Neutrophil (primary cell): ENCODE measurements around the gene SYNJ2.

Source experiments
- H3K27ac ChIP-seq: fragments of 200-600 bp; sonication (generic); 2 replicates; pipeline ENCODE4 v1.5.1; 2016; ENCODE audit warnings: mild to moderate bottlenecking, moderate library complexity
- H3K27me3 ChIP-seq: fragments of 200-600 bp; sonication (generic); 2 replicates; pipeline ENCODE4 v1.6.0; 2016; ENCODE audit warnings: mild to moderate bottlenecking
- H3K36me3 ChIP-seq: fragments of 200-600 bp; sonication (generic); 2 replicates; pipeline ENCODE4 v1.5.1; 2017
- H3K4me1 ChIP-seq, 2 experiments: fragments of 200-600 bp in 1 of 2; sonication (generic) in 1 of 2; 1 replicate in 1 of 2; 2 replicates in 1 of 2; pipeline versions ENCODE4 v1.5.1 to v1.6.1; 2013 to 2016; ENCODE audit warnings: low read depth in 1 of 2, low read length in 1 of 2, mild to moderate bottlenecking in 1 of 2, moderate library complexity in 1 of 2; ENCODE audit not compliant: control insufficient read depth in 1 of 2, insufficient read depth in 1 of 2
- H3K4me3 ChIP-seq, 2 experiments: fragments of 200-600 bp in 1 of 2; sonication (generic) in 1 of 2; 1 replicate in 1 of 2; 2 replicates in 1 of 2; pipeline ENCODE4 v1.5.1; 2013 to 2016; ENCODE audit warnings: low read depth in 1 of 2, low read length in 1 of 2, mild to moderate bottlenecking in 1 of 2, moderate library complexity in 1 of 2
- H3K9me3 ChIP-seq: fragments of 200-600 bp; sonication (generic); 2 replicates; pipeline ENCODE4 v1.5.1; 2016
- TF ChIP-seq, protein P1 (sequence below): fragments of 200-600 bp; sonication (generic); IDR thresholded peaks from 2 replicates; pipeline ENCODE4 v1.5.1; 2016; ENCODE audit warnings: antibody characterized with exemption

The SYNJ2 gene

DNA sequence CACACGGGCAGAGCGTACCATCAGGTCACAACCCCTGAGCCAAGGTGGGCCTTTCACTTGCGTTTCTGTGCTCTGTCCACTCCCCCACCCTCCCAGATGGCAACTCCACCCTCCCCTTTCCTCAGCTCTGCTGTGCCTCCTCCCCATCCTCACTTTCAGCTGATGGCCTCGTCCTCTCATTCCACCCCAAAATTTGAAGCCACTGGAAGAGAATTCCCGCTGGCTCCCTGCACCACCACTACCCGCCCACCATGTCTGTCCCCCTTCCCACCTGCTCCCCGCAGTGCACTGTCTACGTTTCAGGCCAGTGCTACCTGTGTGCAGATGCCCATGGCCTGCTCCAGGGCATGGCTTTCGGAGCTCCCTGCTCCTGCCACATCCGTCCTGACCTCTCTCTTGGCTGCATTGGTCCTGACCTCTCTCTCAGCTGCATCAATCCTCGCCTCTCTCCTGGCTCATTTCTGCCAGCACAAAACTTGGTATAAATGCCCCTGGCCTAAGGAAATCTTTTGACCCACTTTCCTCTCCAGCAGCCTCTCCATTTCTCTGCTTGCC lies 24.0 kb downstream of the SYNJ2 start:
- H3K4me3 ChIP-seq, result no peak overlapping the region
- no peak overlapping the region for H3K27ac ChIP-seq
- TF ChIP-seq, protein P1, sequence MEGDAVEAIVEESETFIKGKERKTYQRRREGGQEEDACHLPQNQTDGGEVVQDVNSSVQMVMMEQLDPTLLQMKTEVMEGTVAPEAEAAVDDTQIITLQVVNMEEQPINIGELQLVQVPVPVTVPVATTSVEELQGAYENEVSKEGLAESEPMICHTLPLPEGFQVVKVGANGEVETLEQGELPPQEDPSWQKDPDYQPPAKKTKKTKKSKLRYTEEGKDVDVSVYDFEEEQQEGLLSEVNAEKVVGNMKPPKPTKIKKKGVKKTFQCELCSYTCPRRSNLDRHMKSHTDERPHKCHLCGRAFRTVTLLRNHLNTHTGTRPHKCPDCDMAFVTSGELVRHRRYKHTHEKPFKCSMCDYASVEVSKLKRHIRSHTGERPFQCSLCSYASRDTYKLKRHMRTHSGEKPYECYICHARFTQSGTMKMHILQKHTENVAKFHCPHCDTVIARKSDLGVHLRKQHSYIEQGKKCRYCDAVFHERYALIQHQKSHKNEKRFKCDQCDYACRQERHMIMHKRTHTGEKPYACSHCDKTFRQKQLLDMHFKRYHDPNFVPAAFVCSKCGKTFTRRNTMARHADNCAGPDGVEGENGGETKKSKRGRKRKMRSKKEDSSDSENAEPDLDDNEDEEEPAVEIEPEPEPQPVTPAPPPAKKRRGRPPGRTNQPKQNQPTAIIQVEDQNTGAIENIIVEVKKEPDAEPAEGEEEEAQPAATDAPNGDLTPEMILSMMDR, result no peak
- H3K36me3 ChIP-seq, result no peaks in the 10 kb centered on the region
- H3K4me1 ChIP-seq, result peaks cover 33 to 38% of the 10 kb centered on the region in 2 experiments
- H3K27me3 ChIP-seq, result no peaks in the 10 kb centered on the region
- H3K9me3 ChIP-seq, result no peaks in the 10 kb centered on the region

DNA sequence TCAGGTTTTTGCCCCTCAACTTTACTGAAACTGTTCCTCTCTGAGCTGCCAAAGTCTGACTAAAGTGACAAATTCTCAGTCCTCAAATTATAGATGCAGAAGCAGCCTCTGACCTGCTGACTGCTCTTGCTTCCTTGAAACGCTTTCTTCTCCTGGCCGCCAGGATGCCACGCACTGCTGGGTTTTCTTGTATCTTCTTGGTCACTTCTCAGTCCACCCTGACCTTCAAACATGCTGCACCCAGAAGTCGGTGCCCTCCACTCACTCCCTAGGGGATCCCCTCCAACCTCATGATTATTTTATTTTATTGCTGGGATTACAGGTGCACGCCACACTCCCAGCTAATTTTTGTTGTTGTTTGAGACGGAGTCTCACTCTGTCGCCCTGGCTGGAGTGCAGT lies 24.7 kb downstream of the SYNJ2 start:
- no peak overlapping the region for H3K27ac ChIP-seq

DNA sequence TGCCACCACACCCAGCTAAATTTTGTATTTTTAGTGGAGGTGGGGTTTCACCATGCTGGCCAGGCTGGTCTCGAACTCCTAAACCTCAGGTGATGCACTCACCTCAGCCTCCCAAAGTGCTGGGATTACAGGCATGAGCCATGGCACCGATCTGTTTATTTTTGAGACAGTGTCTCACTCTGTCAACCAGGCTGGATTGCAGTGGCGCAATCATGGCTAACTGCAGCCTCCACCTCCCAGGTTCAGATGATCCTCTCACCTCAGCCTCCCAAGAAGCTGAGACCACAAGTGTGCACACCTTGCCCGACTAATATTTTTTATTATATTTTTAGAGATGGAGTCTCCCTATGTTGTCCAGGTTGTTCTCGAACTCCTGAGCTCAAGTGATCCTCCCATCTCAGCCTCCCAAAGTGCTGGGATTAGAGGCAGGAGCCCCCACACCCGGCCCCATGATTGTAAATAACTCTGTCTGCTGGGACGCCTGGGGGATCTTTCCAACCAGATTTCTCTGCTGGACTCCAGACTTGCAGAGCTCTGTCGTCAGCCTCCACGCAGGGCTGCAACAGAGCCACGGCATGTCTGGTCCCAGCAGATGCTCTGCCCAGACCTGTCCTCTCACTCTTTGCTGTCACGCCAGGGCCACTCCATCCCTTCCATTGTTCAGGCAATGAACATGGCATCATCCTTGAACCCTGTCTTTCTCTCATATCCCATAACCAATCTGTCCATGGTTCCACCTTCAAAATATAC lies 25.3 kb downstream of the SYNJ2 start:
- Histone ChIP-seq H3K27me3 (no peaks in the 10 kb centered on the region), H3K4me1 (peaks cover 35 to 47% of the 10 kb centered on the region in 2 experiments), H3K36me3 (no peaks in the 10 kb centered on the region), H3K9me3 (no peaks in the 10 kb centered on the region), H3K27ac (no peak overlapping the region), H3K4me3 (no peak overlapping the region)
- TF ChIP-seq, protein P1, result no peak

More for the DNA sequence above, 24.7 kb downstream of the SYNJ2 start:
- Histone ChIP-seq H3K36me3 (no peaks in the 10 kb centered on the region), H3K9me3 (no peaks in the 10 kb centered on the region), H3K4me3 (no peak overlapping the region), H3K4me1 (peaks cover 33 to 40% of the 10 kb centered on the region in 2 experiments), H3K27me3 (no peaks in the 10 kb centered on the region)
- TF ChIP-seq, protein P1, result no peak

DNA sequence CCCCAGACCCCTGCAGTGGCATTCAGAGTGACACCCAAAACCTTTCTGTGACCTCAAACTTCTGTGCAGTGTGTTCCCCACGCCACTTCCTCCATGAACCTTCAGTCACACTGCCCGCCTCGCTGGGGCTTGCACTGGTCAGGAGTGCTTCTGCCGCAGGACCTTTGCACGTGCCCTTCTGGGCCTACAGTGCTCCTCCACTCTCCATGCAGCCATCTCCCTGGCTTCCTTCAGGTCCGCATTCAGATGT lies 27.1 kb downstream of the SYNJ2 start:
- Histone ChIP-seq H3K36me3 (no peaks in the 10 kb centered on the region), H3K4me3 (no peak overlapping the region), H3K27me3 (no peaks in the 10 kb centered on the region), H3K27ac (peak overlapping the region; percentile 58), H3K9me3 (no peaks in the 10 kb centered on the region), H3K4me1 (peaks cover 25 to 35% of the 10 kb centered on the region in 2 experiments)
- TF ChIP-seq, protein P1, result no peak

DNA sequence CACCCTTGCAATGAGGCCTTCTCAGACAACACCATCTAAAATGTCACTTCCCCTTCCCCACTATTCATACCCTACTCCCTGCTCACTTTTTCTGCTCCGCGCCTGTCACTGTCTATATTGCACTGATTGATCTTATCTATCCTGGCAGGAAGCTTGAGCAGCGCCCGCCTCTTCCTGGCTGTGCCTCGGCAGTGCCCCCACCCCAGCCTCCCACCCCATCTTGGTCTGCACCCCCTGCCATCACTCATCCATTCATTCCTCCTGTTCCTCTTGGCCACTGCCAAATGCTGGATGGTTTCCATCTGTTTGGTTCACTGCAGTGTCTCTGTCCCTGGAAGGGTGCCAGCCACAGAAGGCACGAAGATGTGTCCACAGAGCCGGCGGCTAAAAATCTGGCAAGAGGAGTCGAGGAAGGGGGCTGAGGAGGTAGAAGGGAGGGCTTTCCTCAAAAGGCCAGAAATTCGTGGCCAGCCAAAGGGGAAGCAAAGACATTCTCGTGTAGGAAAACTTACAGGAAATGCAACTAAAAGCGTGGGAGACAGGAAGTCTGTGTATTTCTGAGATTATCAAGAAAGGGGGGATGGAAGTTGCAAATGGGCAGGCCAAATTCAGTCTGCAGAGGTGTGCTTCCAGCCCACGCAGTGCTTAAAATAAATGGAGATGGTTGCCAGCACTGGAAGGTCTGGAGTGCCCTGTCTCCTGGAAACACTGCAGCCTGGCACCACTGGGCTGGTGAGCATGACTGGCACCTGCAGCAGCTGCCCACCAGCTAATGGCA lies 27.6 kb downstream of the SYNJ2 start:
- Histone ChIP-seq H3K27ac (peak overlapping the region; percentile 58), H3K4me3 (no peak overlapping the region), H3K4me1 (peaks cover 20 to 29% of the 10 kb centered on the region in 2 experiments), H3K9me3 (no peaks in the 10 kb centered on the region), H3K36me3 (no peaks in the 10 kb centered on the region), H3K27me3 (no peaks in the 10 kb centered on the region)
- TF ChIP-seq, protein P1, result no peak
